H1 (cell line): Measurements from ENCODE around the gene ZFP57. TPM values are rescaled to one million over a fixed set of nuclear protein-coding genes. Genes with fewer than 3 reads are reported as not detected.
A peak's percentile ranks its signal among the peaks of the same experiment; 100 is the strongest.

ENCODE experiments used
- CTCF ChIA-PET: fragments of 300-600 bp; sonication (Branson Sonifier 250); formaldehyde crosslinking; loops from one replicate; lab custom pipeline; 2021; ENCODE audit not compliant: partially characterized antibody; lab: Charles Lee
- POLR2A ChIA-PET: fragments of 300-600 bp; sonication (Branson Sonifier 250); formaldehyde crosslinking; loops from one replicate; lab custom pipeline; 2021; ENCODE audit warnings: inconsistent platforms; ENCODE audit not compliant: partially characterized antibody; lab: Charles Lee
- DNase-seq, 2 experiments: peaks; one replicate each; pipeline versions ENCODE4 v3.0.0 to v3.0.0-alpha.2; 2010 to 2022; ENCODE audit warnings: low spot score in 2 of 2, low read depth in 1 of 2, mixed read lengths in 1 of 2
- FAIRE-seq: peaks from 2 replicates; lab custom pipeline; 2011; peaks lifted over from hg19 to GRCh38; lab: Jason Lieb, UNC
- H2AFZ ChIP-seq: 2 replicates; pipeline ENCODE4 v1.8.1; 2012; ENCODE audit warnings: low read length, inconsistent platforms
- H2AK5ac ChIP-seq: 2 replicates; pipeline ENCODE4 v1.6.1; 2013; ENCODE audit warnings: low read depth, low read length
- H2BK120ac ChIP-seq: replicated peaks from 2 replicates; pipeline ENCODE3; 2013; ENCODE audit warnings: low read depth, low read length, inconsistent platforms
- H2BK12ac ChIP-seq: 2 replicates; pipeline ENCODE4 v1.6.1; 2013; ENCODE audit warnings: low read depth, low read length
- H2BK15ac ChIP-seq: 2 replicates; pipeline ENCODE4 v1.6.1; 2013; ENCODE audit warnings: low read length
- H2BK20ac ChIP-seq: 2 replicates; pipeline ENCODE4 v1.6.1; 2013; ENCODE audit warnings: low read length
- H2BK5ac ChIP-seq: 2 replicates; pipeline ENCODE4 v1.6.1; 2013; ENCODE audit warnings: low read depth, low read length
- H3K14ac ChIP-seq: 2 replicates; pipeline ENCODE4 v1.6.1; 2013; ENCODE audit warnings: inconsistent platforms; ENCODE audit not compliant: insufficient read length
- H3K18ac ChIP-seq: 2 replicates; pipeline ENCODE4 v1.6.1; 2013; ENCODE audit warnings: low read length; ENCODE audit errors: extremely low read depth
- H3K23ac ChIP-seq: 2 replicates; pipeline ENCODE4 v1.6.1; 2013; ENCODE audit warnings: inconsistent platforms; ENCODE audit not compliant: insufficient read length
- H3K23me2 ChIP-seq: 2 replicates; pipeline ENCODE4 v1.6.1; 2013; ENCODE audit warnings: low read depth, low read length
- H3K27ac ChIP-seq: 2 replicates; pipeline ENCODE4 v1.6.1; 2011; ENCODE audit warnings: low read depth, low read length, inconsistent platforms
- H3K27me3 ChIP-seq, 4 experiments: replicated peaks in 1 of 4; 1 replicate in 1 of 4; 2 replicates in 3 of 4; pipeline versions ENCODE4 v1.6.1 to v1.8.1; 2011 to 2013; ENCODE audit warnings: low read length in 3 of 4, mild to moderate bottlenecking in 3 of 4, inconsistent platforms in 2 of 4, mixed read lengths in 2 of 4, moderate library complexity in 1 of 4; ENCODE audit not compliant: control insufficient read depth in 3 of 4, insufficient read depth in 3 of 4; ENCODE audit errors: extremely low read depth in 1 of 4
- H3K36me3 ChIP-seq, 4 experiments: 2 replicates each; pipeline versions ENCODE4 v1.6.1 to v1.8.1; 2011 to 2013; ENCODE audit warnings: mild to moderate bottlenecking in 4 of 4, low read length in 3 of 4, moderate library complexity in 2 of 4, control low read depth in 1 of 4, inconsistent platforms in 1 of 4; ENCODE audit not compliant: insufficient read depth in 4 of 4, control insufficient read depth in 2 of 4
- H3K4ac ChIP-seq: replicated peaks from 2 replicates; pipeline ENCODE3; 2013; ENCODE audit warnings: low read length, low read depth, mixed read lengths, inconsistent platforms; ENCODE audit not compliant: insufficient read length
- H3K4me1 ChIP-seq, 4 experiments: replicated peaks in 1 of 4; 1 replicate in 1 of 4; 2 replicates in 3 of 4; pipeline versions ENCODE4 v1.6.1 to v1.8.1; 2011 to 2013; ENCODE audit warnings: low read length in 3 of 4, inconsistent platforms in 2 of 4, mixed read lengths in 1 of 4; ENCODE audit not compliant: insufficient read depth in 4 of 4, control insufficient read depth in 3 of 4
- H3K4me2 ChIP-seq, 2 experiments: 2 replicates each; pipeline versions ENCODE4 v1.6.1 to v1.8.1; 2011 to 2013; ENCODE audit warnings: low read depth in 2 of 2, low read length in 2 of 2, control low read depth in 1 of 2, inconsistent platforms in 1 of 2, mild to moderate bottlenecking in 1 of 2; ENCODE audit not compliant: insufficient read depth in 1 of 2
- H3K4me3 ChIP-seq, 4 experiments: fragments of 200-600, 300-600 bp in 1 of 4; sonication (generic), shearing (Covaris generic), sonication (Bioruptor Twin) in 1 of 4; 2 replicates each; pipeline versions ENCODE4 v1.5.1 to v1.8.1; 2011 to 2016; ENCODE audit warnings: low read length in 4 of 4, low read depth in 3 of 4, control low read depth in 2 of 4, inconsistent platforms in 2 of 4, mild to moderate bottlenecking in 2 of 4, mixed read lengths in 1 of 4, moderate library complexity in 1 of 4; ENCODE audit not compliant: insufficient read depth in 2 of 4; ENCODE audit errors: extremely low read depth in 1 of 4
- H3K56ac ChIP-seq: replicated peaks from 2 replicates; pipeline ENCODE3; 2013; ENCODE audit warnings: low read depth, mild to moderate bottlenecking, mixed read lengths, low read length, inconsistent platforms; ENCODE audit not compliant: insufficient read length
- H3K79me1 ChIP-seq: 2 replicates; pipeline ENCODE4 v1.6.1; 2013; ENCODE audit warnings: low read depth, low read length, control low read depth
- H3K79me2 ChIP-seq, 2 experiments: 2 replicates each; pipeline versions ENCODE4 v1.6.1 to v1.8.1; 2012 to 2013; ENCODE audit warnings: low read length in 2 of 2, mild to moderate bottlenecking in 2 of 2, inconsistent platforms in 1 of 2; ENCODE audit not compliant: insufficient read depth in 2 of 2, control insufficient read depth in 1 of 2
- H3K9ac ChIP-seq, 4 experiments: replicated peaks in 1 of 4; 1 replicate in 1 of 4; 2 replicates in 3 of 4; pipeline versions ENCODE4 v1.6.1 to v1.8.1; 2011 to 2013; ENCODE audit warnings: low read depth in 3 of 4, low read length in 3 of 4, control low read depth in 2 of 4, mild to moderate bottlenecking in 2 of 4, moderate library complexity in 2 of 4, inconsistent platforms in 1 of 4; ENCODE audit errors: extremely low read depth in 1 of 4
- H3K9me3 ChIP-seq, 2 experiments: 2 replicates each; pipeline versions ENCODE4 v1.6.1 to v1.8.1; 2012 to 2013; ENCODE audit warnings: mild to moderate bottlenecking in 2 of 2, moderate library complexity in 2 of 2, control low read depth in 1 of 2, inconsistent platforms in 1 of 2, low read depth in 1 of 2, low read length in 1 of 2, mixed read lengths in 1 of 2; ENCODE audit not compliant: insufficient read depth in 2 of 2
- H4K20me1 ChIP-seq, 2 experiments: replicated peaks in 1 of 2; 2 replicates each; pipeline versions ENCODE3 to v1.8.1; 2011 to 2013; ENCODE audit warnings: inconsistent platforms in 2 of 2, low read length in 2 of 2, mild to moderate bottlenecking in 1 of 2; ENCODE audit not compliant: insufficient read depth in 2 of 2, control insufficient read depth in 1 of 2
- H4K5ac ChIP-seq: 2 replicates; pipeline ENCODE4 v1.6.1; 2013; ENCODE audit warnings: low read length, low read depth, mixed read lengths, inconsistent platforms; ENCODE audit not compliant: insufficient read length
- H4K8ac ChIP-seq: 2 replicates; pipeline ENCODE4 v1.8.0; 2013; ENCODE audit warnings: mild to moderate bottlenecking, moderate library complexity, low read length, inconsistent platforms; ENCODE audit not compliant: insufficient read depth; ENCODE audit errors: extremely low read depth
- H4K91ac ChIP-seq: replicated peaks from 2 replicates; pipeline ENCODE3; 2013; ENCODE audit warnings: low read length, mixed read lengths, inconsistent platforms; ENCODE audit not compliant: insufficient read length
- CEBPB ChIP-seq: IDR thresholded peaks from 2 replicates; pipeline ENCODE4 v1.6.1; 2012; ENCODE audit warnings: low read depth, low read length
- EGR1 ChIP-seq: IDR thresholded peaks from 2 replicates; pipeline ENCODE4 v1.6.1; 2011; ENCODE audit warnings: low read depth, low read length, borderline replicate concordance
- GABPA ChIP-seq: IDR thresholded peaks from 2 replicates; pipeline ENCODE4 v1.6.1; 2011; ENCODE audit warnings: mild to moderate bottlenecking, low read length, moderate library complexity, borderline replicate concordance; ENCODE audit not compliant: insufficient read depth
- HDAC6 ChIP-seq: IDR thresholded peaks from one replicate; pipeline ENCODE4 v1.7.1; 2012; ENCODE audit warnings: low read depth, mild to moderate bottlenecking, inconsistent platforms, low read length, moderate library complexity
- JUN ChIP-seq: IDR thresholded peaks from 2 replicates; pipeline ENCODE4 v1.6.1; 2011; ENCODE audit warnings: low read depth, mild to moderate bottlenecking, improper control_type of control experiment, low read length
- MAX ChIP-seq: IDR thresholded peaks from 2 replicates; pipeline ENCODE4 v1.6.1; 2012; ENCODE audit warnings: inconsistent platforms
- RNF2 ChIP-seq: fragments of 200-900, 300-1000 bp; sonication (generic); IDR thresholded peaks from 2 replicates; pipeline ENCODE4 v1.7.1; 2016; ENCODE audit warnings: borderline replicate concordance, low read depth, mild to moderate bottlenecking, antibody characterized with exemption, low read length; ENCODE audit not compliant: poor library complexity, severe bottlenecking; ENCODE audit errors: missing control alignments
- SAP30 ChIP-seq: fragments of 300-600 bp; sonication (generic); IDR thresholded peaks from 2 replicates; pipeline ENCODE4 v1.7.1; 2012; ENCODE audit warnings: low read length, moderate library complexity, mild to moderate bottlenecking, inconsistent platforms; ENCODE audit not compliant: insufficient read depth, insufficient replicate concordance
- SP4 ChIP-seq: IDR thresholded peaks from 2 replicates; pipeline ENCODE4 v1.6.1; 2012; ENCODE audit warnings: low read length, inconsistent platforms
- SRF ChIP-seq: IDR thresholded peaks from 2 replicates; pipeline ENCODE4 v1.6.1; 2011; ENCODE audit warnings: mild to moderate bottlenecking, low read depth, low read length, moderate library complexity
- TAF7 ChIP-seq: optimal IDR thresholded peaks from 2 replicates; pipeline ENCODE3; 2011; ENCODE audit warnings: low read depth, mild to moderate bottlenecking, inconsistent platforms, low read length, moderate library complexity, borderline replicate concordance
- TBP ChIP-seq: IDR thresholded peaks from 2 replicates; pipeline ENCODE4 v1.6.1; 2011; ENCODE audit warnings: low read depth, low read length, improper control_type of control experiment
- WGBS, 2 experiments: shearing (Covaris generic) in 1 of 2; methylation state at CpG; one replicate each; pipeline versions ENCODE4 v1.1.6 to v1.1.7; 2013 to 2015; ENCODE audit warnings: low lambda C conversion rate in 2 of 2, mixed read lengths in 2 of 2, inconsistent platforms in 1 of 2, low coverage in 1 of 2, missing lambda C conversion rate in 1 of 2; ENCODE audit not compliant: insufficient replicate concordance in 2 of 2, insufficient coverage in 1 of 2, insufficient read length in 1 of 2; ENCODE audit errors: extremely low coverage in 1 of 2, missing lambda C conversion rate in 1 of 2; 5-methylcytosine and 5-hydroxymethylcytosine counted together
- polyA plus RNA-seq, 7 experiments: library from polyadenylated mRNA; depleted of rRNA in 3 of 7; stranded (reverse) in 5 of 7; unstranded in 2 of 7; fragments of >200 nt in 5 of 7; fragments of 200-250 nt in 2 of 7; gene quantifications; 1 replicate in 5 of 7; 2 replicates in 1 of 7; 4 replicates in 1 of 7; pipeline versions ENCODE4 v1.2.1 to v1.2.3, GENCODE V29; 2011 to 2013; ENCODE audit warnings: missing spikeins in 2 of 7, mixed read lengths in 2 of 7
- total RNA-seq: library from RNA; stranded (reverse); fragmentation: NEBNext Ultra II Directional; extraction: Animal tissue kit (Norgen Biotek cat#: 25700); gene quantifications from 2 replicates; pipeline ENCODE4 v1.2.1, GENCODE V29; 2021

ZFP57 gene
- total and polyA plus RNA-seq, 2 of the 8 experiments (the other 6 are each of a cell fraction or from before 2014, with no cell fraction given): 0.85 to 1.2 TPM

- Histone ChIP-seq H2BK5ac (peak overlapping the region; percentile 54; the same call in 1 of the 2 replicates), H3K23ac (no peak overlapping the region), H3K79me2 (peaks cover 13 to 57% of the 10 kb centered on the region in 2 experiments), H3K4me2 (peak overlapping the region; percentile 78 to 93), H3K9me3 (no peaks in the 10 kb centered on the region), H3K56ac (no peak overlapping the region), H4K8ac (no peak overlapping the region), H2BK20ac (no peak overlapping the region), H2BK120ac (peak overlapping the region; percentile 59), H3K4me1 (peaks cover 6 to 39% (median 32%) of the 10 kb centered on the region in 4 experiments), H3K9ac (no peak overlapping the region; a peak in 1 of 7 replicates), H3K23me2 (peaks cover 28% of the 10 kb centered on the region), H2BK15ac (0 out of 2 replicates have a peak overlapping the region, but pooled peaks have one; percentile 47), H4K5ac (no peak overlapping the region), H3K4ac (no peak overlapping the region), H4K91ac (no peak overlapping the region), H3K36me3 (peaks cover 24 to 38% (median 31%) of the 10 kb centered on the region in 4 experiments; a peak in 6 of 8 replicates), H3K27ac (no peak overlapping the region), H3K27me3 (no peaks in the 10 kb centered on the region), H2AFZ (no peak overlapping the region), H2AK5ac (no peak overlapping the region), H3K4me3 (peak overlapping the region; percentile 17 to 92 (median 54); a peak in 4 of 8 replicates), H3K79me1 (peaks cover 14% of the 10 kb centered on the region), H2BK12ac (no peak overlapping the region), H4K20me1 (peaks cover 5 to 10% of the 10 kb centered on the region in 2 experiments), H3K14ac (no peak overlapping the region), H3K18ac (peak overlapping the region; percentile 68)
- no peak for FAIRE-seq
- ChIA-PET CTCF (interaction anchor here (1.4 to 33.1 kb wide), 6 partner anchors 14 to 71 kb away, joined by 3 to 658 read pairs (median 10); partner anchors contain the start of gene MOG), POLR2A (interaction anchor here (1.0 to 5.3 kb wide), 12 partner anchors 8 to 588 kb away, joined by 3 to 58 read pairs (median 5); partner anchors contain the start of genes GABBR1 and TRIM26)
- no peak for DNase-seq
- WGBS, 2 experiments: 48% methylated on average over 7 of the region's 7 CpGs; no CpG with 5 or more reads in 1 of the 2 experiments
- no peak for TF ChIP-seq TAF7
- TF ChIP-seq HDAC6: no peak
- TF ChIP-seq RNF2: no peak
- TF ChIP-seq SRF: no peak
- TF ChIP-seq SP4: no peak
- TF ChIP-seq CEBPB: no peak
- no peak for TF ChIP-seq SAP30
- no peak for TF ChIP-seq JUN
- TF ChIP-seq GABPA: no peak
- no peak for TF ChIP-seq EGR1
- TF ChIP-seq TBP: no peak
- TF ChIP-seq MAX: no peak
These were observed 55.5 kb downstream of the ZFP57 start for GRCh38 chr6:29625337-29625930.
